SK-N-DZ (cell line): ENCODE measurements around the gene PTPN4.
A peak's percentile ranks its signal among the peaks of the same experiment; 100 is the strongest.
"Not testable (repeated sequence)": the region's sequence is repeated elsewhere in the genome, so short reads cannot be mapped to it uniquely, and the experiment has no call there.

Experiments
- DNase-seq: peaks from one replicate; pipeline ENCODE4 v3.0.0-alpha.2; 2015; ENCODE audit warnings: low spot score

PTPN4 gene

DNA sequence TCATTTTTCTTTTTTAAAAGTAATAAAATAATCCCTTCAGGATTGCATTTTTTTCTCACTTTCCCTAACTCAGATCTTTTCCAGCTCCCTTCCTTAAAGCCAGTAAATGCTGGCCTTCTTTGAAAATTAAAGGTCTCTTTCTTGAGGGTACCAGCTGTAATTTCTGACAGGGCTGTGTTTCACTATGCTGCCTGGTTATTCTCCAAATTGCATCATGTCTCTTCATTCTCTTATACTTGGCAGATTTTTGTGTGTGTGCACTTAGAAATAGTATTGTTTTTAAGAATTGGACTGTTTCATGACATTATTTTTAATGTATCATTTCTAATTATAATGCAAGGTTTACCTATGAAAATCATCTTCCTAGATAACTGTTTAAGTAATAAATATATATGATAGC, 181.1 kb downstream of the PTPN4 start:
- no peak for DNase-seq

DNA sequence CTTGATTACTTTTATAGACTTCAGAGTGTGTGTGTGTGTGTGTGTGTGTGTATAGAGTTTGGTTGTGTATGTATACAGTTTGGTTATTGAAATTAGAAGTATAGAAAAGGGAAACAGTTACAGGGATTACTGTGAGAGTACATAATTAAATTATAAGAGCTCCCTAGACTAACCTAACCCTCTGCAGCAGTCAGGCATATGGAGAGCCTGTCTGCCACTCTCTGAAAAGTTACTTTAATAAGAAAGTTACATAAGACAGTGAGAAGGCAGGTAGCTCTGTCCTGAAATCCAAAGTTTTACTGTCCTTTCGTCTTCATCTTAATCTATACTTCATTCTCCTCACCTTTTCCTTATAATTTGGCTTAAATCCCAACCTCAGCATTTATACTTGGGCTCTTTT, 181.7 kb downstream of the PTPN4 start:
- no peak for DNase-seq

DNA sequence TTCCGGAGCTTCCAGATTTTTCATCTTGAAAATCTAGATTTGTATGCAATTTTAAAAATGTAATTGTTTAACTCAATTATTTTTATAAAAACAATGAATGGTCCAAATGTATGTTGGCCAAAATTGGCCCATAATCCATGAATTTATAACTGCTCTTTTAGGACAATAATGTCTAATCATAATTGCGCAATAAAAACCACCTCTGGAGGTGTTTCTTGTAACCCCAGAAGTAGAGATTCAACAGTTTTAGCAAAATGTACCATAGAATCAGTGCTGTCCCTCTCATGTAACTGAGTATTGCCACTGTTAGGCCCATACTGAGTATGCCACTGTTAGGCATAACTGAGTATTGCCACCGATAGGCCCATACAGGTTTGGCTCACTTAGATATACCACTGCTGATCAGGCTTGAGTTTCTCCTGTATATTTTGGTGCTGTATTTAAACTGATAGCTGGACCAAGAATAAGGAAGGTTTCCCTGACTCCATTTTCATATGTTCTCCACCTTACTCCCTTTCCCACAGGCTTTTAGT, 182.3 kb downstream of the PTPN4 start:
- DNase-seq: peak; percentile 2

DNA sequence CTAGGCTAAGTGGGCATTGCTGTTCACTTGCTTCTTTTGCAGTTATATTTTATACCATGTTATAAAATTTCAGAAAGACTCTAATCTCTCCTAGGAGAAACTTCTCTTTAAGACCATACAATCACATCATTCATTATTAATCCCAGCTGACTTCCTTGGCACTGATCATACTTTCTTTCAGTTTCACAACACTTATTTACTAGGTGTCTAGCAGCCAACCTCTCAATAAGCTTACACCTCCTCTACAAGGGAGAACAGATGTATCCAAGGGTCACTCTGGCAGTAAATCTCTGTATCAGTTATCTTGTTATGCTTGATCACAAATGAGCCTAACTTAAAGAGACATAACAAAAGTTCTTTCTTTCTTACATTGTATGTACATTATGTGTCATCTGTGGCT, 183.3 kb downstream of the PTPN4 start:
- no peak for DNase-seq

DNA sequence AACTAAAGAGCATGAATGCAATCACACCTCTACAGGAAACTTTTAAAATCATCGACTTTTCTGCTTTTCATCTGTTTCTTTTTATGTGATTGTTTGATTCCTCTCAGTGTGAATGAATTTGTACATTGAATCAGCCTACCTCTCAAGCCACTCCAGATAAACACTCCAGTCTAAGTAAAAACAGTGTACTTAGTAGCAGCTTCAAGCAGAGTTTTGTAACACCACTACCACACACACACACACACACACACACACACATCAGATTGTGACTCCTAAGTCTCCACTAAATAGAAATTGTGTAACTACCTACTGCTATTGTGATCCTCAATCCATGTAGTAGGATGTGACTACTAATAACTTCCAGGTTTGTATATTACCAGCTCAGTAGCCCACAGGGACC, 187.8 kb downstream of the PTPN4 start:
- DNase-seq: no peak

DNA sequence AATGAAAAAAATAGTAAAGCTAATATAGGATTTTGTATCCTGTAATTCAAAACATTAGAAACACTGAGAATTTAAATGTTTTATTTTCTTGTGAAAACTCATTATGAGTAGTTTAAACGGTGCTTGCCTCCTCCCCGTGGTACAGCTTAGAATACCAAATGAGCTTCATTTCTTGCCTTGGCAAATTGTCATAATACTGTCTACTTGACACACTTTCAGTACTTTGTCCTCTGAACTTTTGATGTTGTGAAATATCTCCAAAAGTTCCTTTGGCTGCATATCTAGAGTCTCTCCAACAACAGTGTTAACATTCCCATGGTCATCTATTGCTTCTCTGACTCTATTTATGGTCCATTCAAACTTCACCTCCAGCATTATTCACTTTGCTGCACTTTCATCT, 191.2 kb downstream of the PTPN4 start:
- DNase-seq: no peak

DNA sequence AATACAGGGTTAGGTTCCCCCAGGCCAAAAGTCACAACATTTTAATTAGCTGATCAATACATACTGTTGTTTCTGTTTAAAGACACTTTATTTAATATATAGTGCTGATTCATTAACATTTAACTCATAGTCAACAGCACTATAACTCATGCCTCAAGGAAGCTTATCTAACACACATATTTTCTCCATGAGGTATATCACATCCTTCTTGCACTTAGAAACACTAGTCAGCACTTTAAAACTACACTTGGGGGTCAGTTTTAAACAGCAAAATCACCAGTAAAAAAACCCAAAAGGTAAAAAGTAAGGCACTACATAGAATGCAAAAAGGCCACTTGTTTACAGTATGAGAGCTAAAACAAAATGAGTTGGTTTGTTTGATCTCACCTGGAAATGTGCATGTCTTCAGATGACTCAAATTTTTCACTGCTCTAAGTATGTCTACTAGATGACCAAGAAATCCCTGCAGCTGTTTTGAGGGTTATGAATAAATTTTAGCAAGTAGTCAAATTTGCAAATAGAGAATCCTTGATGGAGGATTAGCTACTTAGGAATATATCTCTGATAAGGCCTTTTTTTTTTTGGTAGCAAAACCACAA, 199.0 kb downstream of the PTPN4 start:
- no peak for DNase-seq

DNA sequence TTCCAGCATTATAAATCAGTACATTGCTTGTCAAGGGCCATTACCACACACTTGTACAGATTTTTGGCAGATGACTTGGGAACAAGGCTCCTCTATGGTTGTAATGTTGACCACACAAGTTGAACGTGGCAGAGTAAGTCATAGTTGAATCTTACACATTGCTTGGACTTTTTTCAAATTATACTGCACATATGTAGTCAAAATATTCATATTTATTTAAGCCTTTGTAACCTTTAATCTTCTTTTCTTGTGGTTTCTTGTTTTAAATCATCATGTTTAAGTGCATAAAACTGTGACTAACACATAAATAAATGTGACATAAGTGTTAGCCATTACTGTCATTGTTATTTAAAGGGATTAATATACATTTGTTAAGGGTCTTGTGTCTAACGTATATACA, 201.1 kb downstream of the PTPN4 start:
- DNase-seq: no peak

DNA sequence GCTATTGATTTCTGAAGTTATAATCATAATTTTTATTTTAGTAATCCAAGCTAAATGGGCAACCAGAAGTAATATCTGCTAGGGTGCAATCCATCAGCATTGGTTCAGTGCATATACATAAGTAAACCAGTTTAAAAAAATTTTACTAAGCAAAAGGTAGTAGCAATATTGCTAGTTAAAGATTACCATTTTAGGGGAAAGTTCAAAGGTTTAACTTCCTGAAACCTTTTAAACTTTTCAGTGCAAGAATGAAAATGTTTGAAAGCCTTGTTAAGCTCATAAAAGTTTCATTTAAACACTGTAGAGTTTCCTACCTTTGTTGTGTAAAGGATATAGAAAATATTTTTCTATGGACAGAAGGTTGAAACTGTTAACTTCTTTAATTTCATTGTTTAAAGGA, 222.2 kb downstream of the PTPN4 start:
- no peak for DNase-seq

DNA sequence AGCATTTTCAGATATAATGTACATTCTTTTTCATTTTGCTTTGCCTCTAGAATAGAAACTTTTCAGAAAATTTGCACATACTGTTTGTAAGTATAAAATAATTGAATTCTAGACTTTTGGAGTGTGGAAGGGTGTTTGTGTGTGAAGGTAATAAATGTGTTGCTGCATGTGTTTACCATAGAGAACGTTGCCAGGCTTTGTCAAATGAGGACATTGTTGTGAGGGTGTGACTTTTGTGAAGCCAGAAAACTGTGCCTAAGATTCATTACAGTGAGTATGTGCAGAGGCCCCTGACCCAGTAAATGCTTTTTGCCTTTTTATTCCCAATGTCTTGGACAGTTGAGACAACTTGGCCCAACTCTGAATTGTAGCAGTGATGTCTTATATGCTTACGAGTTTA, 222.8 kb downstream of the PTPN4 start:
- no peak for DNase-seq

DNA sequence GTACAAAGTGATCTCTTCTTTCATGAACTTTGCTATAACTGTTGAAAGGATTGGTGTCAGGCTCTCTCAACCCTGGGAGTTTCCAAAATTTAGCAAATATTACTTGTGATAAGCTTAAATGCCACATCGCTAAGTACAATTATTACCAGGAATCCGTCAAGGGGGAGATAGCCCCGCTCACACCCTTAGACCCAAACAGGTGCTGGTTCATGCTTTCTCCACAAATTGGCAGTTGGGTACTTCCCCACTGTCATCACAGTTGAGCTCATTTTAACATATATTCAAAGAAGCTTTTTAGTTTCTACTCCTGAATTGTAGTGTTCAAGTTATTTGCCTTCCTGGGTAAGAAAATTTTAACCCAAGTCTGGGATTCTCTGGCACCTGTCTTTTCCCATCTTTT, 223.4 kb downstream of the PTPN4 start:
- no peak for DNase-seq

DNA sequence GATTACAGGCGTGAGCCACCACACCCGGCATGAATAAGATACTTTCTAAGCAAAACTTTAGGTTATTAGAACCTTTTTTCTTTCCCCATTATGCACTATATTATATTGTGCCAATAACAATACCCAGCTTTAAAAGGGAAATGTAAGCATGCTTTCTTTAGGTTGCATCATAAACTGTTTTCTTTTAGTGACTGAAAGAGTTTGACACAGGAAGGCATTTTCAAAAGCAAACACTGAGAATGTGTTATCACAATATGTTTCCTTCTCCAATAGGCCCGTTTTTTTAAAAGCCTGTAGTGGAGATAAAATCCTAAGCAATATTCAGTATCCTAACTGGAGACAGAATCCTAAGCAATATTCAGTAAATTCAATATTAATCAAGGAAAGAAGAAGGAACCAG, 236.4 kb downstream of the PTPN4 start:
- DNase-seq: no peak

DNA sequence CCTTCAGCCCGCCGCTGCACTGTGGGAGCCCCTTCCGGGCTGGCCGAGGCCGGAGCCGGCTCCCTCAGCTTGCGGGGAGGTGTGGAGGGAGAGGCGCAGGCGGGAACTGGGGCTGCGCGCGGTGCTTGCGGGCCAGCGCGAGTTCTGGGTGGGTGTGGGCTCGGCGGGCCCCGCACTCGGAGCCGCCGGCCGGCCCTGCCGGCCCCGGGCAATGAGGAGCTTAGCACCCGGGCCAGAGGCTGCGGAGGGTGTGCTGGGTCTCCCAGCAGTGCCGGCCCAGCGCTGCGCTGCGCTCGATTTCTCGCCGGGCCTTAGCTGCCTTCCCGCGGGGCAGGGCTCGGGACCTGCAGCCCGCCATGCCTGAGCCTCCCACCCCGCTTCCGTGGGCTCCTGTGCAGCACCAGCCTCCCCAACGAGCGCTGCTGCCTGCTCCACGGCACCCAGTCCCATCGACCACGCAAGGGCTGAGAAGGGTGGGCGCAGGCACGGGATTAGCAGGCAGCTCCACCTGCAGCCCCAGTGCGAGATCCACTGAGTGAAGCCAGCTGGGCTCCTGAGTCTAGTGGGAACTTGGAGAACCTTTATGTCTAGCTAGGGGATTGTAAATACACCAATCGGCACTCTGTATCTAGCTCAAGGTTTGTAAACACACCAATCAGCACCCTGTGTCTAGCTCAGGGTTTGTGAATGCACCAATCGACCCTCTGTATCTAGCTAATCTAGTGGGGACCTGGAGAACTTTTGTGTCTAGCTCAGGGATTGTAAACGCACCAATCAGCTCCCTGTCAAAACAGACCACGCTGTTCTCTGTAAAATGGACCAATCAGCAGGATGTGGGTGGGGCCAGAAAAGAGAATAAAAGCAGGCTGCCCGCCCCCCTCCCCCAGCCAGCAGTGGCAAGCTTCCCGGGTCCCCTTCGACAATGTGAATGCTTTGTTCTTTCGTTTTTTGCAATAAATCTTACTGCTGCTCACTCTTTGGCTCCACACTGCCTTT, 237.5 kb downstream of the PTPN4 start:
- not testable (repeated sequence) for DNase-seq

DNA sequence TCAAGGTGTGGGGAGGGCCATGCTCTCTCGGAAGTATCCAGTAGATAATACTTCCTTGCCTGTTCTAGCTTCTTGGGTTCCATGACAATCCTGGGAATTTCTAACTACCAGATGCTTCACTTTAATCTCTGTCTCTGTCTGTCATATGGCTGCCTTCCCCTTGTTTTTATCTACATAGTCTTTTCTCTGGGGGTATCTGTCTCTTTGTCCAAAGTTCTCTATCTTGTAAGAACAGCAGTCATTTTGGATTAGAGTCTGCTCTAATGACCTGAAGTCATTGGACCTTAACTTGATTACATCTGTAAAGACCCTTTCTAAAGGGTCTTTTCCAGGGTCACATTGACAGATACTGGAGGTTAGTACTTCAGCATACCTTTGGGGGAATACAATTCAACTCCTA, 241.7 kb downstream of the PTPN4 start:
- DNase-seq: no peak

DNA sequence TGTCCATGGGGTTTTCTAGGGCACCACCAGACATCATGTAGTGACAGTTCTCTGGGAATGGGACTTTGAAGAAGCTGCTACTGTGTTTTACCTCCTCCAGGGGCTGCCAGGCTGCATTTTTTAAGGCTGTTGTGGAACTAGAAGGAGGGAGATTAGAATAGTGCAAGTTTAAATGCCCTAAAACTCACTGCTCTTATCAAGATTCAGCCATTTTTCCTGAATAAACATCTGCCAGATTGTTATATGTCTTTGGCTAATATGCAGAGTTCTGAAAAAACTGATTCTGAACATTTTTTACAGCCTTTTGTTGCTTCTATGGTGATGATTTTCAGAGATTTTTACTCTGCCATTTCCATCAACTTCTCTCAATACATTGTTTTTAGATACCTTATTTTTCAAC, 244.5 kb downstream of the PTPN4 start:
- DNase-seq: no peak

DNA sequence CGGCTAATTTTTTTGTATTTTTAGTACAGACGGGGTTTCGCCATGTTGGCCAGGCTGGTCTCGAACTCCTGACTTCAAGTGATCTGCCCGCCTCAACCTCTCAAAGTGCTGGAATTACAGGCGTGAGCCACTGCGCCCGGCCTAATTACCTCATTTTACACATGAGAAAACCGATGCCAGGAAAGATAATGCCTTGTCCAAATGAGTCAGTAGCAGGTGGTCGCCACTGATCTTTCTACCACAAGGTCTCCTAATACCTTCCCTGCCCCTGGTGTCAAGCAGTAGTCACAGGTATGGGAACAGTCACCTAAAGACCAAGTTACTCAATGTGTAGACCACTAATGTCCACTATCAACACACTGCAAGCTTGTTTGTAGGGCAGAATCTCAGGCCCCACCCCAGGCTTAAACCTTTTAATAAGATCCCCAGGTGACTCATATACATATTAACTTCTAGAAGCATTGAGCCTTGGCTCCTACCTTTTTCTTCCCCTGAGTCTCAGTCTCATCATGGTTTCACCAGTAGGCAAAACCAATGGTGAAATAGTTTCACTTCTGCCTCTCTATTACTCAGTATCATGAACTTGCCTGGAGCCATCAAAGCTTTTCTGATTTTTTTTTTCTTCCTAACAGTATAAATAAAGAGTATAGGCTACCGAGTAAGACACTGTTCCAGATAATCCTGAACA, 246.3 kb downstream of the PTPN4 start:
- DNase-seq: no peak

DNA sequence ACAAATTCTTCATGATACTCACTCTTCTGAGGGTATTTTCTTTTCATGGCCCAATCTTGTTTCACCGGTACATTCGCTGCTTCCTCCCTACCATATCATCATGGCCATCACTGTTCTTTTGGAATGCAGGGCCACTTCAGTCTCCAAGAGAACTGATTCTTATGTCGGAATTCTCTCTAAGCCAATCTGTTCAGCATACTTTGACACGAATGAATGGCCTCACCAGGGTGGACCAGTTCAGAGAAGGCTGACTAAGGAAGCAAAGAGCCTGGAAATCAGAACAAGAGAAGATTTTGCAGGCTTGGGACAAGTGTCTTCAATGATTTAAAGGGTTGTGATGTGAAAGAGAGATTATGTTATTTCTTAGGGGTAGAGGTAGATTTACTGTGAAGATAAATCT, 248.1 kb downstream of the PTPN4 start:
- DNase-seq: no peak

DNA sequence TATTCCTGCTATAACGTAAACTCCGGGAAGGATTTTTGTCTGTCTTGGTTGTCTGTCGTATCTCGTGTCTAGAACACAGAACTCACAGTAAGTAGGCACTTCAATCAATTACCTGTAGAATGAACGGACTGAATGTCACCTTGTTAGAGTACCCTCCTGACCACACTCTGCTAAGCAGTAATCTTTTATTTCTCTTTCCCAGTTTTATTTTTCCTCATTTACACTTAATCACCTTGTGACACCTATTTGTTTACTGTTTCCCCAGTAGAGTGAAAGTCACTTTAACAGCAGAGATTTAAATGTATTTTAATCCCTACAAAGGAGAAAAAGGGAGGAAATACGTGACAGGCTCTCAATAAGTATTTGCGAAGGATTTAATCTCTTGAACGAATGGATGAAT, 252.6 kb downstream of the PTPN4 start:
- DNase-seq: no peak

DNA sequence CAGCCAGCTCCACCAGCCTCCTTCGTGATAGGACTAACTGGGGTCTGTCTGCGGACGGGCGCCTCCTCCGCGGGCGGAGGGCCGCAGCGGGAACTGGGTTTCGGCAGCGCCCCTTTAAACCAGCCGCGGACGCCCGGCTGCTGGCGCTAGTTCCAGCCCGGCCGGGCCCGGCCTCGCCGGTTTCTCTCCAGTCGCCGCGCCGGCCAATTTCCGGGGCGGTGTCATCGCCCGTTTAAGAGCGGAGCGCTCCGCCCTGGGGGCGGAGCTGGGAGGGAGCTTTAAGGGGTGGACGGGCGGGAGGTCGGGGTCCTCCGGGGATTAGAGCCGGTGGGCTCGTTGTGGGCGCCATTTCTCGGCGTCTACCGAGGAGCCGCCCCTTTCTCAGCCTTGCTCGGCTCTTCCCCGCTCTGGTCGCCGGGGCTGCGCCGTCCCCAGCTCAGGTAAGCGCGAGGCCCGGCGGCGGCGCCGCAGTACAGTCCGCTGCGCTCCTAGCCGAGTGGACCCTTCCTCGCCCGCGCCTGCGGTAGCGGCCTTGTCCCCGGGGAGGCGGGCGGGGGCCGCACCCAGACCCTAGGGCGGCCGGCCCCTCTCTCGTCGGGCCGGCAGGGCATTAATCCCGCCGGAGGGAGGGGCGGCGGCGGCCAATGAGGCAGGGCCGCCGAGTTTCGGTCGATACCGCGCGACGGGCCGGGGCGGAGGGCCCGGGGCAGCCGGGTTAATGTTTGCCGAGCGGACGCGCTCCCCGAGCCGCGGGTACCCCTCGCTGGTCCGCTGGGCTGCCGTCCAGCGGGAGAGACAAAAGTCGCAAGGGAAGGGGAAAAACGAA, 253.3 kb downstream of the PTPN4 start, which contains the start of gene EPB41L5:
EPB41L5 (plus strand) TSS at position 307 of the 826 bp plus-strand sequence. CDS start 6,008 bp downstream, outside the sequence.
- peak; percentile 94 for DNase-seq

DNA sequence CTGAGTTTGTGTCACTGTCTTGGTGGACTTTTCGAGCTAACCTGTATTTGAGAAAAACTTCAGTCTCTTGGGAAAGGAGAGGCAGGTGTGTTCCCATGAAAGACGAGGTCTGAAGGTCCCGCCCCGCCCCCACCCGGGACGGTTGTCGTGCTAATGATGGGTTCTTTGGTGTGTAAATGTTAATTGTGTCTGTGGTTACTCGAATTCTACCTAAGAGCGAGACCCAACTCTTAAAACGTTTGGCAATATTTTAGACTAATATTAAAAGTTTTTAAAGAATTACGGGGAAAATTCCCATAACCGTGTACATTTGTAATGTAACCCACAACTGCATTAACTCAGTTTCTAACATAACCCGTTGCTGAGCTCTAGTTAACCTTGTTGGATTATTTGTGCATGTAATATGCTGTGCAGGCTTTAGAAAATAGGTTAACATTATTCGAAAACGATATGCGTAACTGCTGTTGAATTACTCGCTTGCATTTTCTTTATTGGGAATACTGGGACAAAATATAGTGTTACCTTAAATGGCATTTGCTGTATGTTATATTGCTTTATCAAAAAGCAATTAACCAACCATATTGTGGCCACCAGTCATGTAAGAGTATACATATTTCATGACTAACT, 254.0 kb downstream of the PTPN4 start:
- DNase-seq: no peak
